Activated CD8-positive, alpha-beta T cell treated with anti-CD3 and anti-CD28 coated beads for 36 hours (primary cell): ENCODE data around the gene OTX2. TPM values are rescaled to one million over a fixed set of nuclear protein-coding genes. Genes with fewer than 3 reads are reported as not detected.

Experiments
- ATAC-seq: fragments of 200-7000 bp; cut with Tn5 transposase; one replicate; pipeline ENCODE4 v1.10.0; 2021; ENCODE audit warnings: mild to moderate bottlenecking, moderate library complexity
- CTCF ChIA-PET: fragments of 350-600 bp; sonication (Branson Sonifier 250); formaldehyde crosslinking; loops from one replicate; lab custom pipeline; 2021; ENCODE audit warnings: antibody characterized with exemption; lab: Charles Lee
- POLR2A ChIA-PET: fragments of 350-600 bp; sonication (Branson Sonifier 250); formaldehyde crosslinking; loops from one replicate; lab custom pipeline; 2021; ENCODE audit warnings: antibody characterized with exemption; lab: Charles Lee
- DNase-seq: peaks from one replicate; pipeline ENCODE4 v3.0.0-alpha.2; 2020
- H3K27ac Mint-ChIP-seq: one replicate; pipeline ENCODE4 v1.8.0; 2021; ENCODE audit warnings: mild to moderate bottlenecking, mixed read lengths
- H3K27me3 Mint-ChIP-seq: one replicate; pipeline ENCODE4 v1.8.0; 2021; ENCODE audit warnings: mixed read lengths
- H3K36me3 Mint-ChIP-seq: one replicate; pipeline ENCODE4 v1.8.0; 2021; ENCODE audit warnings: low read depth, mixed read lengths
- H3K4me1 Mint-ChIP-seq: one replicate; pipeline ENCODE4 v1.8.0; 2021; ENCODE audit warnings: low read depth, mixed read lengths
- H3K4me3 Mint-ChIP-seq: one replicate; pipeline ENCODE4 v1.8.0; 2021; ENCODE audit warnings: mild to moderate bottlenecking, moderate library complexity, mixed read lengths
- H3K9me3 Mint-ChIP-seq: one replicate; pipeline ENCODE4 v1.8.0; 2021; ENCODE audit warnings: mixed read lengths
- intact Hi-C: fragments of 100-400 bp; cut with micrococcal nuclease; formaldehyde crosslinking; loops from one replicate; pipeline ENCODE4 v1.10.0; 2022
- total RNA-seq, 2 experiments: library from RNA; stranded (reverse); gene quantifications; one replicate each; pipeline ENCODE4 v1.2.3, GENCODE V29; 2021
- TF ChIP-seq, protein P1 (sequence below): fragments of 200-600 bp; IDR thresholded peaks from one replicate; pipeline ENCODE4 v1.8.0; 2022; ENCODE audit warnings: antibody characterized with exemption, mild to moderate bottlenecking

Gene OTX2
- total RNA-seq: not detected

DNA sequence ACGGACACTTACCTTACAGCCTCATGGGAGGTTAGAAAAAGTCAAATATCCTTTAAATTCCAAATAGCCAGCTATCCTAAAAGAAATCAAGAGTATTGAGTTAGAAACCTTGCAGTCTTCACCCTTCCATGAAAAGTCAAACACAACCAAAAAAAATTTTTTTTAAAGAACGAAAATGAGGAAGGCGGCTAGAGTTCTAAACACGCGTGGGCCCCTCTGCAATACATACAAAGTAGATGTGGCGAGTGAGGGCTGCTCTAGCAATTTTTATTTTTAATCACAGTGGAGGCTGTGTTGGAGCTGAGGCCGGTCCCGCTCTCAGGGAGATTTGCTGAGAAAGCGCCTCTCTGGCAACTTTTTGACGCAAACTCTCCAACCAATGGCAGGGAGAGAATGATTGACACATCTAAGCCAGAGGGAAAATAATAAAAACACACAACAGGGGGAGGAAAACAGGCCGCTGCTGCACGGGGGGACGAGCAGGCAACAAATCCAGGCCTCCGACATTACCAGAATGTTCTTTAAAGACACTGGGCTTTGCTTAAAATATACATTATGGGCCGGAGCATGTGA, at the start of gene OTX2:
TSS of gene OTX2 (minus strand) at position 333 of the 573 bp plus-strand sequence. CDS start 5,023 bp downstream, outside the sequence.
- Mint-ChIP-seq H3K27ac (no peak within 1 kb of the TSS), H3K4me3 (no peak within 1 kb of the TSS), H3K9me3 (peaks cover 2% of the 10 kb centered on the region), H3K36me3 (peaks cover 10% of the 10 kb centered on the region), H3K4me1 (peaks cover 23% of the 10 kb centered on the region), H3K27me3 (peaks cover 80% of the 10 kb centered on the region)
- ATAC-seq (no peak), DNase-seq (no peak)
- TF ChIP-seq, protein P1, sequence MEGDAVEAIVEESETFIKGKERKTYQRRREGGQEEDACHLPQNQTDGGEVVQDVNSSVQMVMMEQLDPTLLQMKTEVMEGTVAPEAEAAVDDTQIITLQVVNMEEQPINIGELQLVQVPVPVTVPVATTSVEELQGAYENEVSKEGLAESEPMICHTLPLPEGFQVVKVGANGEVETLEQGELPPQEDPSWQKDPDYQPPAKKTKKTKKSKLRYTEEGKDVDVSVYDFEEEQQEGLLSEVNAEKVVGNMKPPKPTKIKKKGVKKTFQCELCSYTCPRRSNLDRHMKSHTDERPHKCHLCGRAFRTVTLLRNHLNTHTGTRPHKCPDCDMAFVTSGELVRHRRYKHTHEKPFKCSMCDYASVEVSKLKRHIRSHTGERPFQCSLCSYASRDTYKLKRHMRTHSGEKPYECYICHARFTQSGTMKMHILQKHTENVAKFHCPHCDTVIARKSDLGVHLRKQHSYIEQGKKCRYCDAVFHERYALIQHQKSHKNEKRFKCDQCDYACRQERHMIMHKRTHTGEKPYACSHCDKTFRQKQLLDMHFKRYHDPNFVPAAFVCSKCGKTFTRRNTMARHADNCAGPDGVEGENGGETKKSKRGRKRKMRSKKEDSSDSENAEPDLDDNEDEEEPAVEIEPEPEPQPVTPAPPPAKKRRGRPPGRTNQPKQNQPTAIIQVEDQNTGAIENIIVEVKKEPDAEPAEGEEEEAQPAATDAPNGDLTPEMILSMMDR: no peak
- CTCF ChIA-PET: no interaction called here
- POLR2A ChIA-PET: no interaction called here
- intact Hi-C loops: loop anchor here (2.0 kb wide), 1 partner anchor 15 kb away; no protein-coding TSS in a partner anchor

DNA sequence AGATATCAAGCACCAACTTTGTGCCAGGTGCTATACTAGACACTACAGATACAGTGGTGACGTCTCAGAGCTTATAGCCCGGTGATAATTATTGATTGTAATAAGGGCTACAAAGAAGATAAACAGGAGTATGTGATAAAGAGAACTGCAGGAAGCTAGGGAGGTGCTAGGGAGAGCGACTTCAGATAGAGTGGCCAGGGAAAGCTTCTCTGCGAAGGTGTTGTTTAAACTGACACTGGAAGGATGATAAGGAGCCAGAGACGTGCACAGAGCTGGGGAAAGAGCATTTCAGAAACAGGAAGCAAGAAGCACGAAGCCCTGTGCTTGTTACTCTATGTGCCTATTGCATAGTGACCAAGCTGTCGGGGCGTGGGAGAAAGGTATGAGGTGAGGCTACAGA, 48.1 kb upstream of the OTX2 start:
- Mint-ChIP-seq H3K9me3 (no peaks in the 10 kb centered on the region), H3K4me3 (no peak overlapping the region), H3K27ac (no peak overlapping the region), H3K4me1 (no peaks in the 10 kb centered on the region), H3K36me3 (no peaks in the 10 kb centered on the region), H3K27me3 (peaks cover 33% of the 10 kb centered on the region)
- intact Hi-C loops: no loop called here
- ChIA-PET CTCF (no interaction called here), POLR2A (no interaction called here)
- no peak for ATAC-seq
- DNase-seq: no peak
- TF ChIP-seq, protein P1: no peak

DNA sequence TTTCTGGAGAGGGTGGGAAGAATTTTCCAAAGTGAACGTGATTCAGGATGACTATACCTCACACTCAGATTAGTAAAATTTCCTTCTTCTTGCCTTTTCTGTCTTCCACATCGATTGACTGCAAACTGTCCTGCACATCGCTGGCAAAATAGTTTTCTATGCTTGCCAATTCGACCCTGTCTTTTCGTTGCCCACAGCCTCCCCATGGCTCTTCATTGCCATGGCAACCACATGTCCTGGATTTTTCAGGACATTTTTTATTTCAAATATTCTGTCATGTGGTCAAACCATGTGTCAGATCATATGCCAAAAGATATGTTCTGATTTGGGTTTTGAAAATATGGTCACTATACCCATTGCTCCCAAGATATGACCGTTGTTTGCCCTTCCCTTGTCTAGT, 46.9 kb upstream of the OTX2 start:
- no peaks in the 10 kb centered on the region for H3K36me3 Mint-ChIP-seq
- POLR2A ChIA-PET: no interaction called here
- H3K4me1 Mint-ChIP-seq: no peaks in the 10 kb centered on the region

DNA sequence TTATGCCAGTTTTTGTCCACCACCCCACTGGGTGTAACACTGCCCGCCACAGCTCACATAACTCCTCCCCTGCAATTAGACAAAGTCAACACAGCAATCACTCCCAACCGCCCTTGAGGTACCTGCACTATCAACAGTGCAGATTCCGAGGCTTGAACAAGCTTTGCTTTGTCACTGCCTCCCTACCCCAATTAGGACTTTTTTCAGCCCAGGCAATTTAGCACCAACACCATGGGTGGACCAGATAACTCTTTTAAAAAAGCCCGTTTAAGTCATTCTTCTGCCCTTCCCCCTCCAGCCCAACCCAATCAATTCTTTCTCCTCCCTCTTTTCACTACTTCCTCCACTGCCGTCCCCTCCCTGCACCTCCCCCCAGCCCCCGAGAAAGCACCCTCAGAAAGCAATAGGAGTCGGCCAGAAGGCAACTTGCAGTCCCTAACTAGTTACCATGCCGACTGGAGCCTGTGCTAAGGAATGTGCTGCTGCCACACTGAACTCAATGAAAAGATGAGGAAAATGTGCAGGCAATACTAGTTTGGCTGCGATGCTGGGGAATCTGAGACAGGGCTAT, 45.7 kb upstream of the OTX2 start:
- Mint-ChIP-seq H3K27me3 (peaks cover 34% of the 10 kb centered on the region), H3K36me3 (no peaks in the 10 kb centered on the region), H3K4me1 (no peaks in the 10 kb centered on the region), H3K27ac (no peak overlapping the region), H3K9me3 (no peaks in the 10 kb centered on the region), H3K4me3 (no peak overlapping the region)
- ChIA-PET CTCF (interaction anchor here (0.7 kb wide), 1 partner anchor 25 kb away, joined by 3 read pairs; no protein-coding TSS in a partner anchor), POLR2A (no interaction called here)
- TF ChIP-seq, protein P1: no peak
- intact Hi-C loops: no loop called here
- DNase-seq: no peak
- no peak for ATAC-seq

More for the DNA sequence above, 46.9 kb upstream of the OTX2 start:
- no peak overlapping the region for H3K4me3 Mint-ChIP-seq
- ATAC-seq: no peak
- CTCF ChIA-PET: no interaction called here
- TF ChIP-seq, protein P1: no peak
- no peak for DNase-seq
- H3K27me3 Mint-ChIP-seq: peaks cover 30% of the 10 kb centered on the region
- no peak overlapping the region for H3K27ac Mint-ChIP-seq
- intact Hi-C loops: no loop called here
- no peaks in the 10 kb centered on the region for H3K9me3 Mint-ChIP-seq

DNA sequence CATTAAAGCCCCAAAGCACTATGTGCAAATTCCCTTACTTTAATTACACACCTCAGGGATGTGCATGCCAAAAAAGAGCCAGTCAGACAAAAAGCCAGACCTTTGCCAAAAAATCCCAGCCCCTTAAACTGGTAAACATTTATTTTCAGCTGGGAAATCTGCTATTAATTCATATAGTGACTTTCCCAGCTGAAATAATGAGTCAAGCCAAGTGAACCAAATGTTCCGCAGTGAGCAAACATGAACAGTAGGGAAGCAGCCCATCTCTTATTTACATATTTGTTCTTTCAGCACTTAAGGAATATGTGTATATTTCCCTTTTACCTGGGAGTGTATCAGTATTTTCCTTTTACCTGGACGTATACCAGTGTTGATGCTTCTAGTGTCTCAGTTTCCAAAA, 44.0 kb upstream of the OTX2 start:
- POLR2A ChIA-PET: no interaction called here
- Mint-ChIP-seq H3K27ac (no peak overlapping the region), H3K27me3 (peaks cover 36% of the 10 kb centered on the region), H3K4me3 (no peak overlapping the region), H3K36me3 (no peaks in the 10 kb centered on the region), H3K9me3 (no peaks in the 10 kb centered on the region), H3K4me1 (no peaks in the 10 kb centered on the region)
- TF ChIP-seq, protein P1: no peak
- intact Hi-C loops: no loop called here
- CTCF ChIA-PET: no interaction called here
- DNase-seq: no peak
- no peak for ATAC-seq
